K562 (cell line): ENCODE measurements around the gene CGNL1. TPM values are rescaled to one million over a fixed set of nuclear protein-coding genes. Genes with fewer than 3 reads are reported as not detected.

Experiments used
- ATAC-seq: fragments of 200-7000 bp; cut with Tn5 transposase; 3 replicates; pipeline ENCODE4 v1.9.1; 2020; ENCODE audit warnings: moderate library complexity
- BruUV-seq: library from RNA; stranded (reverse); fragments of 400-500 nt; replicated peaks from 2 replicates; lab custom pipeline; 2021; lab: Mats Ljungman, UMichigan
- CTCF ChIA-PET: fragments of 300-600 bp; formaldehyde crosslinking; extraction: SDS; loops from one replicate; lab custom pipeline; 2021; ENCODE audit warnings: low intra/inter-chr PET ratio; lab: Yijun Ruan, JAX
- POLR2A ChIA-PET: fragments of 300-600, 350-650 bp; sonication (Branson Sonifier 250); formaldehyde crosslinking; extraction: SDS; loops from one replicate; lab custom pipeline; 2021; ENCODE audit warnings: antibody characterized with exemption, inconsistent platforms; lab: Yijun Ruan, JAX
- DNase-seq, 4 experiments: peaks; one replicate each; pipeline versions ENCODE4 v3.0.0 to v3.0.0-alpha.2; 2011 to 2018; ENCODE audit warnings: low spot score in 3 of 4, mixed read lengths in 3 of 4; ENCODE audit errors: extremely low read depth in 1 of 4
- FAIRE-seq: peaks from 2 replicates; lab custom pipeline; 2011; peaks lifted over from hg19 to GRCh38; lab: Jason Lieb, UNC
- H2AFZ ChIP-seq: 2 replicates; pipeline ENCODE4 v1.6.0; 2011; ENCODE audit warnings: low read depth, low read length, control low read depth, inconsistent platforms
- H3K27ac ChIP-seq: fragments of 200-600 bp; 3 replicates; pipeline ENCODE4 v1.8.0; 2011; ENCODE audit warnings: low read depth, mild to moderate bottlenecking, control low read depth, inconsistent platforms, low read length, moderate library complexity, mixed read lengths; ENCODE audit errors: extremely low read depth
- H3K27me3 ChIP-seq, 2 experiments: fragments of 300-600 bp in 1 of 2; 2 replicates in 1 of 2; 3 replicates in 1 of 2; pipeline versions ENCODE4 v1.6.0 to v1.8.0; 2011; ENCODE audit warnings: inconsistent platforms in 2 of 2, low read length in 2 of 2, mild to moderate bottlenecking in 1 of 2, mixed read lengths in 1 of 2, moderate library complexity in 1 of 2; ENCODE audit not compliant: control insufficient read depth in 2 of 2, insufficient read depth in 2 of 2
- H3K36me3 ChIP-seq: fragments of 300-600 bp; 3 replicates; pipeline ENCODE4 v1.8.0; 2011; ENCODE audit warnings: mild to moderate bottlenecking, low read length, inconsistent platforms; ENCODE audit not compliant: control insufficient read depth, insufficient read depth
- H3K4me1 ChIP-seq, 2 experiments: fragments of 200-600 bp in 1 of 2; replicated peaks in 1 of 2; 2 replicates in 1 of 2; 3 replicates in 1 of 2; pipeline versions ENCODE4 v1.5.1 to v1.8.0; 2011; ENCODE audit warnings: inconsistent platforms in 2 of 2, low read length in 2 of 2, mild to moderate bottlenecking in 1 of 2, mixed read lengths in 1 of 2, moderate library complexity in 1 of 2; ENCODE audit not compliant: control insufficient read depth in 2 of 2, insufficient read depth in 2 of 2
- H3K4me2 ChIP-seq: 2 replicates; pipeline ENCODE4 v1.6.1; 2011; ENCODE audit warnings: low read length, control low read depth, inconsistent platforms, mixed read lengths; ENCODE audit not compliant: insufficient read depth
- H3K4me3 ChIP-seq: fragments of 200-600 bp; sonication (generic), shearing (Covaris generic); 2 replicates; pipeline ENCODE4 v1.5.1; 2016; ENCODE audit warnings: control low read depth, inconsistent platforms
- H3K79me2 ChIP-seq: fragments of 200-600 bp; 3 replicates; pipeline ENCODE4 v1.8.0; 2011; ENCODE audit warnings: low read length, inconsistent platforms; ENCODE audit not compliant: control insufficient read depth, insufficient read depth
- H3K9ac ChIP-seq, 2 experiments: 2 replicates each; pipeline versions ENCODE4 v1.6.0 to v1.6.1; 2011; ENCODE audit warnings: low read depth in 2 of 2, low read length in 2 of 2, control low read depth in 1 of 2, inconsistent platforms in 1 of 2, mild to moderate bottlenecking in 1 of 2, mixed read lengths in 1 of 2; ENCODE audit not compliant: insufficient read depth in 1 of 2
- H3K9me1 ChIP-seq: one replicate; pipeline ENCODE4 v1.6.0; 2011; ENCODE audit warnings: inconsistent platforms, mild to moderate bottlenecking, low read length, moderate library complexity; ENCODE audit not compliant: control insufficient read depth, insufficient read depth
- H3K9me3 ChIP-seq: replicated peaks from 2 replicates; pipeline ENCODE4 v1.5.1; 2011; ENCODE audit warnings: low read depth, low read length, inconsistent platforms; ENCODE audit not compliant: control insufficient read depth, insufficient read depth
- H4K20me1 ChIP-seq: replicated peaks from 2 replicates; pipeline ENCODE4 v1.6.1; 2011; ENCODE audit warnings: low read length, inconsistent platforms, mixed read lengths; ENCODE audit not compliant: control insufficient read depth, insufficient read depth
- ATF1 ChIP-seq, 2 experiments: fragments of 450-650 bp in 1 of 2; IDR thresholded peaks; 2 replicates each; pipeline ENCODE4 v1.6.1; 2016; ENCODE audit warnings: missing compliant biosample characterization in 1 of 2, missing genetic modification characterization in 1 of 2
- E2F3 ChIP-seq: fragments of 250-450 bp; sonication (Bioruptor Pico); IDR thresholded peaks from 2 replicates; pipeline ENCODE4 v1.4.0; 2020; ENCODE audit warnings: mild to moderate bottlenecking
- JUNB ChIP-seq: fragments of 450-650 bp; formaldehyde crosslinking; conservative IDR thresholded peaks from 2 replicates; pipeline ENCODE4 v1.4.0; 2020; ENCODE audit warnings: mild to moderate bottlenecking
- MEF2A ChIP-seq: IDR thresholded peaks from 2 replicates; pipeline ENCODE4 v1.6.1; 2011; ENCODE audit warnings: low read depth, mild to moderate bottlenecking, low read length, moderate library complexity; ENCODE audit not compliant: control insufficient read depth
- NCOA2 ChIP-seq, 2 experiments: fragments of 450-650 bp; IDR thresholded peaks; 2 replicates each; pipeline ENCODE4 v1.6.1; 2018; ENCODE audit warnings: mild to moderate bottlenecking in 2 of 2, moderate library complexity in 1 of 2; ENCODE audit not compliant: partially characterized antibody in 2 of 2
- RFX1 ChIP-seq: fragments of 450-650 bp; IDR thresholded peaks from 2 replicates; pipeline ENCODE4 v1.6.1; 2016; ENCODE audit warnings: mild to moderate bottlenecking, moderate library complexity
- TEAD1 ChIP-seq, 2 experiments: fragments of 450-650 bp in 1 of 2; sonication (generic) in 1 of 2; formaldehyde crosslinking; IDR thresholded peaks; 2 replicates each; pipeline versions ENCODE4 v1.4.0 to v1.8.0; 2020 to 2022; ENCODE audit warnings: mild to moderate bottlenecking in 2 of 2, missing genetic modification reagents in 1 of 2
- THAP12 ChIP-seq: fragments of 250-450 bp; sonication (Bioruptor Pico); IDR thresholded peaks from 2 replicates; pipeline ENCODE4 v1.9.0; 2021; ENCODE audit warnings: mild to moderate bottlenecking, inconsistent platforms
- XRCC5 ChIP-seq: fragments of 200-400 bp; formaldehyde crosslinking; IDR thresholded peaks from 2 replicates; pipeline ENCODE4 v1.6.1; 2017; ENCODE audit warnings: low read depth, mild to moderate bottlenecking, low read length
- ZNF24 ChIP-seq: fragments of 450-650 bp; IDR thresholded peaks from 2 replicates; pipeline ENCODE4 v1.6.1; 2016
- ZNF696 ChIP-seq: fragments of 250-450 bp; sonication (Bioruptor Pico); conservative IDR thresholded peaks from 2 replicates; pipeline ENCODE4 v1.4.0; 2020; ENCODE audit warnings: mild to moderate bottlenecking, moderate library complexity
- WGBS: fragments of 100-300 bp; shearing (Covaris generic); methylation state at CpG from one replicate; pipeline ENCODE4 v1.1.6; 2016; ENCODE audit warnings: low coverage, mixed read lengths; ENCODE audit not compliant: insufficient coverage; ENCODE audit errors: missing lambda C conversion rate; 5-methylcytosine and 5-hydroxymethylcytosine counted together
- in situ Hi-C: fragments of 300-500 bp; cut with MboI; formaldehyde crosslinking; loops from 4 replicates; pipeline ENCODE4 v1.15.0; 2018; ENCODE audit warnings: inconsistent platforms, mixed read lengths
- intact Hi-C: fragments of 100-400 bp; cut with micrococcal nuclease; formaldehyde crosslinking; loops from 2 replicates; pipeline ENCODE4 v1.14.2; 2022
- polyA plus RNA-seq, 8 experiments: library from polyadenylated mRNA; depleted of rRNA in 4 of 8; stranded (reverse) in 5 of 8; unstranded in 3 of 8; fragments of >200 nt; fragmentation: Nextera tagmentation in 2 of 8; fragmentation: Illumina TruSeq in 1 of 8; extraction: Ambion mirVana in 2 of 8; extraction: Trizol in 1 of 8; gene quantifications; 2 replicates each; pipeline versions ENCODE4 v1.2.1 to v1.2.3, GENCODE V29; 2011 to 2014; ENCODE audit warnings: inconsistent platforms in 1 of 8, missing spikeins in 1 of 8
- total RNA-seq, 7 experiments: library from RNA; depleted of rRNA in 6 of 7; stranded (reverse); fragments of >200 nt in 6 of 7; fragmentation: Illumina TruSeq in 2 of 7; extraction: Trizol in 2 of 7; gene quantifications; 2 replicates each; pipeline versions ENCODE4 v1.2.1 to v1.2.3, GENCODE V29; 2011 to 2021; ENCODE audit warnings: low replicate concordance in 1 of 7

CGNL1 gene
- total and polyA plus RNA-seq, 9 of the 15 experiments (the other 6 are each of a cell fraction or from before 2014, with no cell fraction given), result 0.01 to 0.07 TPM; not detected in 7

- TF ChIP-seq THAP12 (CRISPR knock-in tag), result no peak
- no peak for TF ChIP-seq TEAD1 (CRISPR knock-in tag; IDR thresholded peaks at IDR 0.05)
- no peak for TF ChIP-seq XRCC5
- no peak for TF ChIP-seq ZNF696
- no peak for TF ChIP-seq E2F3 (CRISPR knock-in tag)
- no peak for TF ChIP-seq JUNB (CRISPR knock-in tag)
- TF ChIP-seq ATF1 (CRISPR knock-in tag; IDR thresholded peaks at IDR 0.05), result no peak
- TF ChIP-seq ATF1 (tag; IDR thresholded peaks at IDR 0.05), result no peak
- TF ChIP-seq RFX1, result no peak
- TF ChIP-seq, all 486 proteins: peak for 0
Measured at GRCh38 chr15:57479005-57479404, 102.7 kb downstream of the CGNL1 start (continued).

GRCh38 chr15:57481038-57481705 lies 104.9 kb downstream of the CGNL1 start:
- CTCF ChIA-PET, result no interaction called here
- BruUV-seq, result no TSS peak
- TF ChIP-seq NCOA2 (IDR thresholded peaks at IDR 0.05; ENCODE audit: partially characterized antibody in 2 of 2), result no peak
- no peak for TF ChIP-seq ZNF24
- no peak for TF ChIP-seq MEF2A
- TF ChIP-seq ATF1 (CRISPR knock-in tag; IDR thresholded peaks at IDR 0.05), result no peak
- no peak for TF ChIP-seq ATF1 (tag; IDR thresholded peaks at IDR 0.05)

More at GRCh38 chr15:57481038-57481705, 104.9 kb downstream of the CGNL1 start:
- Histone ChIP-seq H3K9me3 (no peaks in the 10 kb centered on the region), H4K20me1 (no peaks in the 10 kb centered on the region), H3K4me3 (no peak overlapping the region), H3K27ac (no peak overlapping the region), H3K27me3 (peaks cover 5 to 25% of the 10 kb centered on the region in 2 experiments; a peak in 4 of 5 replicates), H3K9ac (no peak overlapping the region), H3K4me1 (no peaks in the 10 kb centered on the region), H3K9me1 (no peaks in the 10 kb centered on the region), H3K4me2 (no peak overlapping the region), H3K36me3 (no peaks in the 10 kb centered on the region), H2AFZ (no peak overlapping the region), H3K79me2 (no peaks in the 10 kb centered on the region)
- WGBS, result 1% methylated on average over 3 of the region's 3 CpGs
- FAIRE-seq, result no peak
- no peak for ATAC-seq
- no peak for DNase-seq
- intact Hi-C loops, result no loop called here
- in situ Hi-C loops, result no loop called here
- POLR2A ChIA-PET, result interaction anchor here (1.1 kb wide), 1 partner anchor 10 kb away, joined by 3 read pairs; no protein-coding TSS in a partner anchor
